Measurements from ENCODE around the gene ARNT2.

ARNT2 gene

GRCh38 chr15:80514071-80514780 is 110.0 kb downstream of the ARNT2 start:
- POLR2A ChIA-PET: no interaction called here
- CTCF ChIA-PET: no interaction called here
- DNase-seq (ENCODE audit: extremely low spot score): no peak
- no peak for TF ChIP-seq CTCF (IDR thresholded peaks at IDR 0.05; ENCODE audit: control extremely low read depth, extremely low read depth, low read depth, missing control alignments)

- ChIA-PET CTCF (no interaction called here), POLR2A (no interaction called here)
- DNase-seq (ENCODE audit: extremely low spot score): no peak
- TF ChIP-seq CTCF (IDR thresholded peaks at IDR 0.05; ENCODE audit: control extremely low read depth, extremely low read depth, low read depth, missing control alignments): no peak
These were observed 113.1 kb downstream of the ARNT2 start for GRCh38 chr15:80517290-80517689.

GRCh38 chr15:80518522-80518921 is 114.3 kb downstream of the ARNT2 start:
- ChIA-PET POLR2A (interaction anchor here (0.7 kb wide), 1 partner anchor 301 kb away, joined by 4 read pairs; no protein-coding TSS in a partner anchor), CTCF (no interaction called here)
- no peak for TF ChIP-seq CTCF (IDR thresholded peaks at IDR 0.05; ENCODE audit: control extremely low read depth, extremely low read depth, low read depth, missing control alignments)
- DNase-seq (ENCODE audit: extremely low spot score): no peak

- TF ChIP-seq CTCF (IDR thresholded peaks at IDR 0.05; ENCODE audit: control extremely low read depth, extremely low read depth, low read depth, missing control alignments): no peak
- no peak for DNase-seq (ENCODE audit: extremely low spot score)
- ChIA-PET POLR2A (no interaction called here), CTCF (no interaction called here)
These were observed 119.6 kb downstream of the ARNT2 start for GRCh38 chr15:80523746-80524145.

GRCh38 chr15:80525853-80526252 is 121.7 kb downstream of the ARNT2 start:
- ChIA-PET POLR2A (no interaction called here), CTCF (no interaction called here)
- no peak for DNase-seq (ENCODE audit: extremely low spot score)
- no peak for TF ChIP-seq CTCF (IDR thresholded peaks at IDR 0.05; ENCODE audit: control extremely low read depth, extremely low read depth, low read depth, missing control alignments)

GRCh38 chr15:80526556-80527340 is 122.6 kb downstream of the ARNT2 start:
- ChIA-PET POLR2A (no interaction called here), CTCF (no interaction called here)

More at GRCh38 chr15:80526556-80527340, 122.6 kb downstream of the ARNT2 start:
- TF ChIP-seq CTCF (IDR thresholded peaks at IDR 0.05; ENCODE audit: control extremely low read depth, extremely low read depth, low read depth, missing control alignments): no peak
- no peak for DNase-seq (ENCODE audit: extremely low spot score)
